Memory B cell (primary cell): Measurements from ENCODE around the gene EVI2B.
"Not testable (repeated sequence)": the region's sequence is repeated elsewhere in the genome, so short reads cannot be mapped to it uniquely, and the experiment has no call there.

Source experiments
- ATAC-seq: fragments of 150-1000 bp; cut with Tn5 transposase; 2 replicates; pipeline ENCODE4 v1.10.0; 2021; ENCODE audit warnings: low read depth, mild to moderate bottlenecking, moderate library complexity
- DNase-seq, 2 donors: peaks; one replicate each; pipeline ENCODE4 v3.0.0; 2022; ENCODE audit warnings: low spot score in 2 of 2
- H3K27ac Mint-ChIP-seq: one replicate; pipeline ENCODE4 v1.8.0; 2022; ENCODE audit warnings: mild to moderate bottlenecking, moderate library complexity, mixed read lengths
- H3K27me3 Mint-ChIP-seq: one replicate; pipeline ENCODE4 v1.8.0; 2022; ENCODE audit warnings: mixed read lengths
- H3K36me3 Mint-ChIP-seq: one replicate; pipeline ENCODE4 v1.8.0; 2022; ENCODE audit warnings: mild to moderate bottlenecking, mixed read lengths
- H3K4me1 Mint-ChIP-seq: one replicate; pipeline ENCODE4 v1.8.0; 2022; ENCODE audit warnings: mixed read lengths
- H3K4me3 Mint-ChIP-seq: one replicate; pipeline ENCODE4 v1.8.0; 2022; ENCODE audit warnings: mild to moderate bottlenecking, moderate library complexity, mixed read lengths
- H3K9me3 Mint-ChIP-seq: one replicate; pipeline ENCODE4 v1.8.0; 2022; ENCODE audit warnings: mixed read lengths

Gene EVI2B

GRCh38 chr17:31313982-31314781, at the start of gene EVI2B:
Gene EVI2B, minus strand, starts transcription at chr17:31314054. Its CDS starts 8,445 bp downstream, at chr17:31305609.
- Mint-ChIP-seq H3K36me3 (peaks cover 19% of the 10 kb centered on the region), H3K27ac (peak within 1 kb of the TSS; percentile 92), H3K9me3 (no peaks in the 10 kb centered on the region), H3K4me1 (peaks cover 22% of the 10 kb centered on the region), H3K27me3 (no peaks in the 10 kb centered on the region), H3K4me3 (peak within 1 kb of the TSS; percentile 96)
- DNase-seq = peak in 1 of 2 donors; percentile 32
- ATAC-seq = peak; percentile 51

- Mint-ChIP-seq H3K27me3 (no peaks in the 10 kb centered on the region), H3K9me3 (no peaks in the 10 kb centered on the region), H3K4me3 (no peak overlapping the region), H3K36me3 (peaks cover 36% of the 10 kb centered on the region), H3K4me1 (no peaks in the 10 kb centered on the region), H3K27ac (no peak overlapping the region)
- DNase-seq (no peak), ATAC-seq (no peak)
These were observed 44.1 kb upstream of the EVI2B start for GRCh38 chr17:31357839-31358394.

GRCh38 chr17:31357091-31357490, 43.2 kb upstream of the EVI2B start:
- H3K4me1 Mint-ChIP-seq = no peaks in the 10 kb centered on the region
- no peaks in the 10 kb centered on the region for H3K9me3 Mint-ChIP-seq
- H3K4me3 Mint-ChIP-seq = no peak overlapping the region
- H3K27ac Mint-ChIP-seq = no peak overlapping the region
- ATAC-seq (no peak), DNase-seq (no peak)
- no peaks in the 10 kb centered on the region for H3K27me3 Mint-ChIP-seq
- peaks cover 39% of the 10 kb centered on the region for H3K36me3 Mint-ChIP-seq

GRCh38 chr17:31355935-31356334, 42.1 kb upstream of the EVI2B start:
- Mint-ChIP-seq H3K4me1 (no peaks in the 10 kb centered on the region), H3K9me3 (no peaks in the 10 kb centered on the region), H3K36me3 (peaks cover 34% of the 10 kb centered on the region), H3K27ac (no peak overlapping the region), H3K4me3 (no peak overlapping the region), H3K27me3 (no peaks in the 10 kb centered on the region)
- DNase-seq (no peak), ATAC-seq (no peak)

- no peak for DNase-seq
- no peak overlapping the region for H3K4me3 Mint-ChIP-seq
- H3K9me3 Mint-ChIP-seq = no peaks in the 10 kb centered on the region
- H3K27me3 Mint-ChIP-seq = no peaks in the 10 kb centered on the region
- H3K4me1 Mint-ChIP-seq = no peaks in the 10 kb centered on the region
- H3K36me3 Mint-ChIP-seq = peaks cover 19% of the 10 kb centered on the region
- ATAC-seq = no peak
- H3K27ac Mint-ChIP-seq = no peak overlapping the region
These were observed 35.6 kb upstream of the EVI2B start for GRCh38 chr17:31349454-31349853.

- H3K4me1 Mint-ChIP-seq, H3K4me3 Mint-ChIP-seq, ATAC-seq, H3K27ac Mint-ChIP-seq, H3K9me3 Mint-ChIP-seq, DNase-seq, H3K27me3 Mint-ChIP-seq: not testable (repeated sequence)
- H3K36me3 Mint-ChIP-seq = peaks cover 20% of the 10 kb centered on the region
These were observed 31.4 kb upstream of the EVI2B start for GRCh38 chr17:31345191-31345747.

GRCh38 chr17:31339906-31340661, 26.2 kb upstream of the EVI2B start:
- H3K27me3 Mint-ChIP-seq = no peaks in the 10 kb centered on the region
- H3K4me1 Mint-ChIP-seq = peaks cover 2% of the 10 kb centered on the region
- H3K9me3 Mint-ChIP-seq = no peaks in the 10 kb centered on the region
- H3K36me3 Mint-ChIP-seq = peaks cover 24% of the 10 kb centered on the region
- H3K4me3 Mint-ChIP-seq = no peak overlapping the region
- ATAC-seq (no peak), DNase-seq (no peak)
- no peak overlapping the region for H3K27ac Mint-ChIP-seq

GRCh38 chr17:31329221-31329620, 15.4 kb upstream of the EVI2B start:
- Mint-ChIP-seq H3K4me3 (no peak overlapping the region), H3K4me1 (no peaks in the 10 kb centered on the region), H3K36me3 (peaks cover 16% of the 10 kb centered on the region), H3K9me3 (no peaks in the 10 kb centered on the region), H3K27ac (no peak overlapping the region), H3K27me3 (no peaks in the 10 kb centered on the region)
- DNase-seq (no peak), ATAC-seq (no peak)

- H3K27ac Mint-ChIP-seq = no peak overlapping the region
- H3K4me1 Mint-ChIP-seq = peaks cover 4% of the 10 kb centered on the region
- H3K36me3 Mint-ChIP-seq = peaks cover 16% of the 10 kb centered on the region
- no peaks in the 10 kb centered on the region for H3K9me3 Mint-ChIP-seq
- no peak for DNase-seq
- H3K4me3 Mint-ChIP-seq = no peak overlapping the region
- no peaks in the 10 kb centered on the region for H3K27me3 Mint-ChIP-seq
- no peak for ATAC-seq
These were observed 14.3 kb upstream of the EVI2B start for GRCh38 chr17:31328160-31328535.

GRCh38 chr17:31327534-31328159, 13.8 kb upstream of the EVI2B start:
- Mint-ChIP-seq H3K36me3 (peaks cover 16% of the 10 kb centered on the region), H3K27me3 (no peaks in the 10 kb centered on the region), H3K4me1 (peaks cover 6% of the 10 kb centered on the region), H3K27ac (no peak overlapping the region), H3K9me3 (no peaks in the 10 kb centered on the region), H3K4me3 (no peak overlapping the region)
- DNase-seq (no peak), ATAC-seq (no peak)

GRCh38 chr17:31323551-31323950, 9.7 kb upstream of the EVI2B start:
- peaks cover 12% of the 10 kb centered on the region for H3K36me3 Mint-ChIP-seq

GRCh38 chr17:31321966-31322365, 8.1 kb upstream of the EVI2B start:
- Mint-ChIP-seq H3K36me3 (peaks cover 12% of the 10 kb centered on the region), H3K4me3 (peak overlapping the region; percentile 84), H3K27me3 (no peaks in the 10 kb centered on the region), H3K4me1 (peaks cover 15% of the 10 kb centered on the region), H3K9me3 (no peaks in the 10 kb centered on the region), H3K27ac (peak overlapping the region; percentile 85)
- ATAC-seq = no peak
- DNase-seq = no peak

More at GRCh38 chr17:31323551-31323950, 9.7 kb upstream of the EVI2B start:
- peak overlapping the region; percentile 78 for H3K27ac Mint-ChIP-seq
- H3K4me3 Mint-ChIP-seq = no peak overlapping the region
- DNase-seq (no peak), ATAC-seq (no peak)
- peaks cover 11% of the 10 kb centered on the region for H3K4me1 Mint-ChIP-seq
- H3K27me3 Mint-ChIP-seq = no peaks in the 10 kb centered on the region
- no peaks in the 10 kb centered on the region for H3K9me3 Mint-ChIP-seq

GRCh38 chr17:31321481-31321880, 7.6 kb upstream of the EVI2B start, which contains the start of gene EVI2A:
Gene EVI2A, minus strand, starts transcription at chr17:31321622. Its CDS starts 2,609 bp downstream, at chr17:31319013.
- peaks cover 17% of the 10 kb centered on the region for H3K4me1 Mint-ChIP-seq
- peak in 1 of 2 donors; percentile 32 for DNase-seq
- no peaks in the 10 kb centered on the region for H3K9me3 Mint-ChIP-seq
- no peaks in the 10 kb centered on the region for H3K27me3 Mint-ChIP-seq
- peak; percentile 61 for ATAC-seq
- H3K36me3 Mint-ChIP-seq = peaks cover 8% of the 10 kb centered on the region
- H3K27ac Mint-ChIP-seq = peak within 1 kb of the TSS; percentile 85
- H3K4me3 Mint-ChIP-seq = peak within 1 kb of the TSS; percentile 84
